Measurements from ENCODE around the gene RALGPS2.
"Not testable (repeated sequence)": the region's sequence is repeated elsewhere in the genome, so short reads cannot be mapped to it uniquely, and the experiment has no call there.

The RALGPS2 gene

DNA sequence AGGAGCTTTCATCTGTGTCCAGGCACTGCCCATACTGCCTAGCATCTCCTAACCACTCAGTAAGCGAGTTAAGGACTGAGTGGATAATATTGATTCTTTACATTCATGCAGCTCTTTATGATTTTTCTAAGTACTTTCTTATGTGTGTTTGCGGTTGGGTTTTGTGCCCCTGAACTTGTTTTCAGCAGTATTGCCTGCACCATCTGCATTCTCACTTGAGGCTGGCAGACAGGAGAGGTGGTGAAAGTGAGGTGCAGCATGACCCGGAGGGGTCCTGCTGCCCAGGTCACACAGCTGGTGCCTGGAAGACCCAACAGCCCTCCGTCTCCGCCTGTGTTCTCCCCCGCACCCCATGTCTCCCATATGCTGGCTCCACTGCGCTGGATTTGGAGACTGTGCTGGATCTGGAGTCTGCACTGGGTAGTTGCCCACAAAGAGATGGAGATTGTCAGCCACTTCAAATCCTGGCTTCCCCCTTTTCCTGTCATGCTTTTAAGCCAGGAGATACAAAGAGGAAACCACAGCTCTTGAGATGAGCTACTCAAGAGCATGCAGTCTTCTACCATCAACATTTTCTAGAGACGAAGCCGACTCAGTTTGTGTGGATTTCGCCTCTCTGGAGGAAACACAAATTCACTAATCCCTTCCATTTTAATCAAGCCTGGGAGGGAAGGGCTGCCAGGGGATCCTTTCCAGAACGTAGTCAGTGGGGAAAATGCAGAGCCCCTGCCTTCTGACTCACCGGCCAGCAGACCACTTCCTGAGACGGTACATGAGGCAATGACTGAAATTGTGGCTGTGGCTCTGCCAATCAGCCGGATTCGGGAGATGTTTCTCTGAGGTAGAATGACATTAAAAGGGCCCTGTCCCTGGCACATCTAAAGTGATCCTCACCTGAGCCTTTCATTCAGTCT is 217.5 kb downstream of the RALGPS2 start:
- no peak for DNase-seq (ENCODE audit: low read depth)

DNA sequence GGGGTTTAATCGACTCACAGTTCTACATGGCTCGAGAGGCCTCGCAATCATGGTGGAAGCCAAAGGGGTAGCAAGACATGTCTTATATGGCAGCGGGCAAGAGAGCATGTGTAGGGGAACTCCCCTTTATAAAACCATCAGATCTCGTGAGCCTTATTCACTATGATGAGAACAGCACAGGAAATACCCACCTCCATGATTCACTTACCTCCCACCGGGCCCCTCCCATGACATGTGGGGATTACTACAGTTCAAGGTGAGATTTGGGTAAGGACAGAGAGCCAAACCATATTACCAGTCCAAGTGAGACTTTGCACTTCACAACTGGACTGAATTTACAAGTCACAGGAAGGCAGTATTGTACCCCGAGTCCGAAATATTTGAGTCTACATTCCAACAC is 219.7 kb downstream of the RALGPS2 start:
- DNase-seq (ENCODE audit: low read depth) = no peak

DNA sequence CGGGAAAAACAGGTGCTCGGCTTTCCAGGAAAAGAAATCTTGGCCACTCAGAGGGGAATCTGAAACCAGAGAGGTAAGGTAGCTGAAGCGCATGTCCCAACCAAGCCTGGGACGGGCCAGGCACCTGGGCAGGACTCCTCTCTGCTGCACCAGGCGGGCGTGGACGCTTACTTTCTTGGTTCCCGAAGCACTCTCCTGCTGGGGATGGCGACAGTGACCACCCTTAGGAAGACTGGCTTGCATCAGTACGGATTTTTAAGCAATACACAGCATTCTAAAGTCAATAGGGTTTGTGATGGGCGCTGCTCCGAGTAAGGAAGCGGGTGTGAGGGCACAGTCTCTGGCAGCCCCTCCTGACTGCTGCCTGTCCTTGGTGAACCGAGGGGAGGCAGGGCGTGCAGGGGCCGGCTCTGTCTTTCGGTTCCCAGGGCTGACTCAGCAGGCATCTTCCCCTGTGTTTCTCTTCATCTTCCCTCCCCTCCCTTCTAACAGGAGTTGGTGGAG is 220.8 kb downstream of the RALGPS2 start:
- DNase-seq (ENCODE audit: low read depth) = no peak

DNA sequence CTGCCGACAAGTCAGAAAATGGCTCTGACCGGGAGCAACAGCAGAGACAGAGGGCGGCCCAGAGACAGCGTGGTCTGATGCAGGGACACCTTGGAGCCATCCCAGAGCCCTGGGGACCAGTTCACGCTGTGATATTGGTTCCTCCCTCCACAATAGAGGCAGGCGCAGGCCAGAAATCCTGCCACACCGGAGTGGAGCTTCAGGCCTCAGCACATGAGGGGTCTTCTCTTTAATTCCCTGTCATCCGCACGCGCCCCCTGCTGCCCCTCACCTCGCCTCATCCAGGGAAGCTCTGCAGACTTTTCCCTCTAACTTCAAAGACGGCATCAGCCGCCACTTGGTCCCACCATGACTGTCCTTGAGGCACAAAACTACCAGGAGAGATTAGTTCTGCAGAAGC is 221.4 kb downstream of the RALGPS2 start:
- no peak for DNase-seq (ENCODE audit: low read depth)

DNA sequence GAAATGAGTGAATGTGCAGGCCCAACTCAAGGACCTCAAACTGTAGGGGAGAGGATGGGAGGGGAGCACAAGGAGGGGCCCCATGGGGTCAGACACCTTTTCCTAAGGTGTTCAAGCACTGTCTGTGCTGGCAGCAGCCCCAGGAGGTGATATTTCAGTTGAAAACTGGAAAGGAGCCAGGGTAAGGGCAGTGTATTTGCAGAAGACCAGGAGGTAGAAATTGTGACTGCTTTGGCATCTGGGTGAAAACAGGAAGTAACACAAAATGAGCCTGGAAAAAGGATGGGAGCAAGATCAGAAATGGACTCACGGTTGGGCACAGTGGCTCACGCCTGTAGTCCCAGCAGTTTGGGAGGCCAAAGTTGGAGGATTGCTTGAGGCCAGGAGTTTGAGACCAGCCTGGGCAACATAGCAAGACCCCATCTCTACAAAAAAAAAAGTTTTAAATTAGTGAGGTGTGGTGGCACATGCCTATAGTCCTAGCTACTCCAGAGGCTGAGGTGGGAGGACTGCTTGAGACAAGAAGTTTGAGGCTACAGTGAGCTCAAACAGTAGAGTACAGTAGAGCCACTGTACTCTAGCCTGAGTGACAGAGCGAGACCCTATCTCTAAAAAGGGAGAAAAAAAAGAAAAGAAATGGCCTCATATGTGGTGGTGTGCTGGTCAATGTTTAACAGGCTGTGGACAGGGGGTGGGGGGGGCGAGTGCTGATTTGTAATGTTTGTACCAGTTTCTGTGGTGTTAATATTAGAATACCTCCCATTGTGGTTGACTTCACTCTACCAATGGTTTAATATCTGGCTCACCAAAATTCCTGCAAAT is 222.0 kb downstream of the RALGPS2 start:
- no peak for DNase-seq (ENCODE audit: low read depth)

DNA sequence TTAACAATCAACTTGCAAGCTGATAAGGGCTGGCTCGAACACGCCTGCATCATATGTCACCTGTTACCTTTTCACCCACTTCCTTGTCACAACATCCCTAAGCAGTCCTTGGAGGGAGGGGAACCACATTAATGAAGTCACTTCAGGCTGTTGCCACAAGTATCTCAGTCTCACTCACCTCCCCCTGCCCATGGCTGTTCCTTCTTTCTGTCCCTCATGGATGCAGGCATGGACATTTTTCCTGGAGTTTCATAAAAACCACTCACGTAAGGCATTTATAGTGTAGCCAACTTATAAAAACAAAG is 222.6 kb downstream of the RALGPS2 start:
- no peak for DNase-seq (ENCODE audit: low read depth)

DNA sequence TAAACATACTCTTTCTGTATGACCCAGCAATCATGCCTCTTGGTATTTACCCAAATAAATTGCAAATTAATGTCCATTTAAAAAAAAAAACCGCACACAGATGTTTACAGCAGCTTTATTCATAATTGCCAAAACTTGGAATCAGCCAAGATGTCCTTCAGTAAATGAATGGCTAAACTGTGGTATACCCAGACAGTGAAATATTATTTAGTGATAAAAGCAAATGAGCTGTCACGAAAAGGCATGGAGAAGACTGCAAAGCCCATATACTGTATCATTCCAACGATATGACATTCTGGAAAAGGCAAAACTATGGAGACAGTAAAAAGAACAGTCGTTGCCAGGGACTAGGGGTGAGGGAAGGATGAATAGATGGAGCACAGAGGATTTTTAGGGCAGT is 223.6 kb downstream of the RALGPS2 start:
- DNase-seq (ENCODE audit: low read depth) = no peak

DNA sequence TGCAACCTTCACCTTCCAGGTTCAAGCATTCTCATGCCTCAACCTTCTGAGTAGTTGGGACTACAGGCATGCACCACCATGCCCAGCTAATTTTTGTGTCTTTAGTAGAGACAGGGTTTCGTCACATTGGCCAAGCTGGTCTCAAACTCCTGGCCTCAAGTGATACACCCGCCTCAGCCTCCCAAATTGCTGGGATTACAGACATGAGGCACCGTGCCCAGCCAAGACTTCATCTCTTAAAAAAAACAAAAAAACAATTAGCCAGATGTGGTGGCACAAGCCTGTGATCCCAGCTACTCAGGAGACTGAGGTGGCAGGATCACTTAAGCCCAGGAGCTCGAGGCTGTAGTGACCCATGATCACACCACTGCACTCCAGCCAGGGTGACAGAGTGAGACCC is 224.8 kb downstream of the RALGPS2 start:
- DNase-seq (ENCODE audit: low read depth) = not testable (repeated sequence)

DNA sequence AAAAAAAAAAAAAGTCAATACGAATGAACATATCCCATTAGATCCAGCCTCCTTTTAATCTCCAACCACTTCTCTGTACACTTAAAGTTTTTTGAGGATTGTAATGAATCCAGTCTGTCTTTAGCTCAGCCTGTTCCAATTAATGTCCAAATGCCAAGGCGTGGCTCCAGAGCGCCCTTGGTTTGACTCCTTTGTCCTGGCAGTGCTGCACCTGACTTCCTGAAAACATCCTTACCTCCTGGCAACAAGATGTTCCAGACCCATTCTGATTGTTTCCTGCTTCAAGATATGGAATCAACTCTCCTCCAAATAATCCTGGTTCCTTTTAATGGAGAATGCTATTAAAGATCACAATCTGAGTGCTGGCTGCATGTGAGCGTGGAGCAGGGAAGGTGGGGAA is 226.6 kb downstream of the RALGPS2 start:
- no peak for DNase-seq (ENCODE audit: low read depth)

DNA sequence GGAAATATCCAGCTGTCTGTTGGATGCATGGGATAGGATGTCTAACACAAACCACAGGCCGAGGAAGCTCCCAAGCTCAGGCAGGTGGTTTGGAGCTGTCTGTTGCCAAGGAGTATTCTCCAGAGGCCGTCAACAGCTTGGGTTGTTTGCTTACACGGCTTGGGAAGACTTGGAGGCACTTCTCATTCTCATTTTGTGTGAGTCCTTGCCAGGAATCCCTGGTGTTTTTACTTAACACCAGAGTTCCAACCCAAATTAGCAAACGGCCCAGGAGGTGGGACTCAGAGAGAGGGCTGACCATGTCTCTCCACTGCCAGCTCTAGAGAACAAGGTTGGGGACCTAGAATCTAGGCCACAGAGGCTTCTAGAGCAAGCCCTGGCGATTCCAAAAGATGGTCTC is 228.0 kb downstream of the RALGPS2 start:
- no peak for DNase-seq (ENCODE audit: low read depth)

DNA sequence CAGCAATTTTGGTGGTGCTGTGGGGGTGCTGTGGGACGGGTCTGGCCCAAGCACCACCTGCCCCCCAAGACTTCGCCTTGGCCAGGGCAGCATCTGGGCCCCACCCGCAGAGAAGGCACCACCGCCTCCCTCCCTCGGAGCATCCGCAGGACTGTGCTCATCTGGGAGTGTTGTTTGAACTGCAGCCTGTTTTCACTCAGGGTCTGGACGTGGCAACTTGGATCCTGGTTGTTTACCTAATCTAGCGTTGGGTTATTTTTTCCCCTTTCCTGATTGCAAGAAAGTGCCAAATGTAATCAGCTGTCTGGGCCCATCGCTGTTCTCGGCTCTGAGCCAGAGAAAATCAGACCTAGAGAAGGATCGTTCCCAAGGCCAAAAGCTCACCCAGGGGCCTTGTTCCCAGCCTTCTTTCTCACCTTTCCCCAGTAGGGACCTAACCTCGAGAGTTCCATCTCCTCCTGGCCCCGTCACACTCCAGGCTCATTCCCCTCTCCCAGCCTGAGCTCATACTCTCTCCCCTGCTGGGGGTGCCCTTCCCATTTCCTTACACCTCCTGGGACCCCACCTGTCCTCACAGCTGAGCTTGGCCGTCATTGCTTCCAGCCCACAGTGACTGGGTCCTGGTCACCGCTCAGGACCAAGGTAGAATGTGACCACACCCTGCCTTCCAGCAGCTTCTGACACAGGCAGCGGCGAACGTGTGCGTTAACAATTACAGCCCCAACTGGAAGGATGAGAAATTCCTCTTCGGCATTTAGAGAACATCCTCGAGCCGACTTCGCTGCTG is 228.7 kb downstream of the RALGPS2 start:
- no peak for DNase-seq (ENCODE audit: low read depth)

DNA sequence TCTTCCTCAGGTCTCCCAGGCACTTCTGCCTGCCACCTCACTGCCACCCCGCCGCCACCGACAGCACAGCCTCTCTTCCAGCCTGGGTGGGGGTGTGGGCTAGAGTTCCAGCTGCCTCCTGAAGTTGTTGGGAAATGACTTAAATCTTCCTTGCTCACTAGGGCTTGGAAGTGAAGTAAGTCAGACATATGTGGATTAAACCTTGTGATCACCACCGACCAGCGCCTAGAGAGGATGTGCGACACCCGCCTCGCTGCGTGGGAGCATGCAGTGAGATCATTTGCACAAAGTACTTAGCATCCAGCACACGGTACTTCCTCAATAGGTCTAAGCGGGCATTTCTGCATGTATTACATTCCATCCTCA is 229.3 kb downstream of the RALGPS2 start:
- no peak for DNase-seq (ENCODE audit: low read depth)

DNA sequence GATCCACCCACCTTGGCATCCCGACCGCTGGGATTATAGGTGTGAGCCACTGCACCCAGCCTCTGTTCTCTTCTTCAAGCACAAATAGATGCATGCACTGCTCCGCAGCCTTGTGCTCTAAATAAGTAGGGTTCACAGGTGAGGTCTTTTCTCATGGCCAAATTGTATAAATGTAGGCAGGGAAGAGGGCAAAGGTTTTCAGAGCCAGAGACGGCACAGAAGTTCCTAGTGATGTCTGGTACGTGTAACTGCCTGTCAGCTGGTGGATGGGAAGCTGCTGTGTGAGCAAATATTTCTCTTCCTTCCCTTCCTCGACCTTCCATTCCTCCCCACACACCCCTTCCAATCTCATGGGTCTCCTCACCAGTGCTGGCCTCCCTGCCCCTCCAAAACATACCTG is 229.9 kb downstream of the RALGPS2 start:
- no peak for DNase-seq (ENCODE audit: low read depth)

DNA sequence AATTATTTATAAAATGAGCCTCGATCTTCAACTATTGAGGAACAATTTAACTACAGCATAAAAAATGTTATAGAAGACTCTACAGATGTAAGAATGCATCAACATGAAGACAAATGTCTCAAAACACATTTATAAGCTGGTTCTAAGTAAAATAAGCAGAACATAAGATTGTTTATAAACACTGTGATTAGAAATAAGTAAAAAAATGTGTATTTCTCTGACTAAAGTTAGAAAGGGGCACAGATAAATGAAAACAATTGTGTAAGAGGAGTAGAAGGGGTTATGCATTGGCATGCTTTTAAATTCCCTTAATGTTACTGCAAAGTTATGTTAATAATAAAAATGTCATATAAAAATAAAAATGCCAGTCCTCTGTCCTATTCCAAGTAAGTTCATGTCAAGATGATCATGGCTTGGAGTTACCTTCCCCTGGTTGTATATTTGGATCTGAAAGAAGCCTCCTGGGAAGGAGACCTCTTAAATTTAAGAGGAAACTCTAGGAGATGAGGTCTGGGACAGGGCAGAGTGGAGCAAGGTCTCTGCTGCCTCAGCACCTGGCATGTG is 230.4 kb downstream of the RALGPS2 start:
- no peak for DNase-seq (ENCODE audit: low read depth)

DNA sequence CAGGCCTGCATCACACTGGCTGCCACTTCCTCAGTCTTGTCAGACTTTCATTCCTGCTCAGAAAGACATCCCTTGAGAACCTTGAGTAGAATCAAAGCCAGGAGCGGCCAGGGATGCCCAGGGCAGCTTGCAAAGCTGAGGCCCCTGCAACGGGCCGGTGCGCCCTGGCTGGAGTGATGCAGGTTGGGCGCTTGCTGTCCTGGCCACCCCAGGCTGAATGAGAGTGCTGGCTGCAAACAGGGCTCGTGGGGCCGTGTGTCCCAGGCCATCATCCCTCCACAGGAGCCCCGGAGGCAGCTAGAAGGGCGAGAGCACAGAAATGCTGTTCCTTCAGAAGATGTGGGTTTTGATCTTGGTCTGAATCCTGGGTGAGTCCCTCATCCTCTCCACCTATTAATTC is 233.4 kb downstream of the RALGPS2 start:
- DNase-seq (ENCODE audit: low read depth) = no peak

DNA sequence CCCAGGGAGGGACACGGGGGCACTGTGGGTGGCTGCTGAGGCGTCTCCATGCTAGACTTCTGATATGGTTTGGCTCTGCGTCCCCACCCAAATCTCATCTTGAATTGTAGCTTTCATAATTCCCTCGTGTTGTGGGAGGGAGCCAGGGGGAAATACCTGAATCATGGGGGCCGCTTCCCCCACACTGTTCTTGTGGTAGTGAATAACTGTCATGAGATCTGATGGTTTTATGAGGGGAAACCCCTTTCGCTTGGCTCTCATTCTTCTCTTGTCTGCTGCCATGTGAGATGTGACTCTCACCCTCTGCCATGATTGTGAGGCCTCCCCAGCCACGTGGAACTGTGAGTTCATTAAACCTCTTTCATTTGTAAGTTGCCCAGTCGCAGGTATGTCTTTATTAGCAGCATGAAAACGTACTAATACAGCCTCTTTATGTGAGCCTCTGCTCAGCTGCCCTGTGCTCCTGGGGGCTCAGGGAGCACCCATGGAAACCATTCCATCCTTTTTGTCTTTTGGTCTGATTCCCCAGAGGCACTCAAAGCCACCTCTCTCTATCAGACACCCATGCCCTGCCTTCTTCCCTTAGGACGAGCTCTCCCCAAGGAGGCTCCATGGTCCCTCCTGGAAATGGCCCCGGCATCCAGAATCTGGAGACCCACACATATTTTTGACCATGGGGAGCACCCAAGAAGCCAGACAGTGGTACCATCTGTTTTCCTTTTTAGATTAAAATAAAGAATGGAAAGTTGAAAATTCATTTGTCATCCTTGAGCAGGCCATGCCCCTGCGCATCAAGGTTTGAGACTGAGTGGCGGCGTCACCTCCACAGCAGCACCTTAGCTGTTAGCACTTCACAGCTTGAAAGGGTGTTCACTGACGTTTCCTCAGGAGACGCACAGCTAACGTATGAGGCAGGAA is 234.8 kb downstream of the RALGPS2 start:
- DNase-seq (ENCODE audit: low read depth) = no peak

DNA sequence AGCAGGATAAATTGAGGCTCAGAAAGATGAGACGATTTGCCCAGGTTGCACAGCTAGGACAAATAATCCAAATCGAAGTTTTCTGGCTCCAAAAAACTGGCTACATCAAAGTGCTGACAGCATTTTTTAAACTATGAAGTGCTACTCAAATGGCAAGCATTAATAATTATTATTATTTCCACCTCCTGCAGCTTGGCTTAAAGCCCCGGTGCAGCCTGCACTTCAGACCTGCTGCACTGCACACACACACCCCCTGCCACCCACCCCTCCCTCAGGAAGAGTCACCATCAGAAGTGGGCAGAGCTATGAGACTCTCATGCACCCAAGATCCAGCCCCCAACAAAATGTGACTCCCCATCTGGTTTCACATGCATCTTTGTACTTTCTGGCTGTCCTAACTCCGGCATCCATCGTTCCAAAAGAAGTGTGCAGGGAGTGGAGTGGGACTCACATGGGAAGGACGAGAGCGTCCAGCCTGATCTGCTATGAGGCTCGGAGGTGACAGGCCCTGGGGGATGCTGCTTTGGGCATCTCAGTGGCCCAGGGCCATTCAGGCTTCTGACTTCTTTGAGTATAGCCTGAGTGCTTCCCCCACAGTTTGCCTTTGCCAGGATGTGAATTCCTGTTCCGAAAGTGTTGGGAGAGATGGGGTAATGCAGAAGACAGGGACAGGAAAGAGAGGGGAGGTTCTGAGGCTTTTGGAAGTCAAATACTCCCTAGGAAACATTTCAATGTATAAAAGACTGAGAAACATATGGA is 235.6 kb downstream of the RALGPS2 start:
- DNase-seq (ENCODE audit: low read depth) = no peak

DNA sequence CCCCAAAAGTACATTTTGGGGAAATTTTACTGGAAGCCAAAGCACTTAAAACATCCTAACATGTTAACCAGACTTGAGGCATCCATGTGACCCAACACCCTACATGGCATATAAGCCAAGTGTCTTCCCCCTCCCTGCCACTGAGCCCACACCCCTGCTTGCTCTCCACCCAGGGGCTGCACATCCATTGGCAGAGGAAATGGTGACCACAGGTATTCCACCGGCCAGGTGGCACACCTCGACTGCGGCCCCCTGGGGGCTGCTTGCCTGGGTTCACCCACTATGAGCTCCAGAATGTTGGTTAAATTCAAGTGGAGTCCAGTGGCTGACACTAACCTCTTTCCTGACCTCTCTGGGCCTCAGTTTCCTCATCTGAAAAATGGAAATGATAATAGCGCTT is 236.3 kb downstream of the RALGPS2 start:
- no peak for DNase-seq (ENCODE audit: low read depth)

DNA sequence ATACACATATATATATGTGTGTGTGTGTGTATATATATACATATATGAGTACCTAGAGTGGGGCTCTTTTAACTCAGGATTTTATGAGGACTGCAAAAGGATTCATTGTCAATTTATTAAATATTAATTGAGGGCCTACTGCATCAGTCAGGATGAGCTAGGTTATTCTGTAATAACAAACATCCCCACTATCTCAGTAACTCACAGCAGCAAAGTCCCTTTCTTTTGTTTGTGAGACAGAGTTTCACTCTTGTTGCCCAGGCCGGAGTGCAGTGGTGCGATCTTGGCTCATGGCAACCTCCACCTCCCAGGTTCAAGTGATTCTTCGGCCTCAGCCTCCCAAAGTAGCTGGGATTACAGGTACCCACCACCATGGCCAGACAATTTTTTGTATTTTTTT is 236.8 kb downstream of the RALGPS2 start:
- DNase-seq (ENCODE audit: low read depth) = no peak

All from stimulated activated CD8-positive, alpha-beta memory T cell treated with anti-CD3 and anti-CD28 coated beads, Interleukin-15, amount 100 ng/mL, for 24 hours (primary cell).